GM10847 (cell line): ENCODE results near the gene SHMT2.

Experiments used
- POLR2A ChIP-seq: IDR thresholded peaks from 2 replicates; pipeline ENCODE4 v1.6.1; 2011; ENCODE audit not compliant: insufficient read length; ENCODE audit errors: extremely low read depth

SHMT2 gene

GRCh38 chr12:57236201-57236924 lies 6.9 kb downstream of the SHMT2 start:
- no peak for TF ChIP-seq POLR2A

- no peak for TF ChIP-seq POLR2A
Measured at GRCh38 chr12:57236925-57237595, 7.5 kb downstream of the SHMT2 start.

- TF ChIP-seq POLR2A = no peak
Measured at GRCh38 chr12:57237596-57237931, 8.1 kb downstream of the SHMT2 start.

GRCh38 chr12:57237932-57238853 lies 8.7 kb downstream of the SHMT2 start:
- TF ChIP-seq POLR2A = no peak

- TF ChIP-seq POLR2A = no peak
Measured at GRCh38 chr12:57238854-57239554, 9.5 kb downstream of the SHMT2 start.

GRCh38 chr12:57239587-57240065 lies 10.1 kb downstream of the SHMT2 start:
- TF ChIP-seq POLR2A = no peak

- TF ChIP-seq POLR2A = no peak
Measured at GRCh38 chr12:57240066-57240921, 10.8 kb downstream of the SHMT2 start.

- TF ChIP-seq POLR2A = no peak
Measured at GRCh38 chr12:57240926-57241401, 11.5 kb downstream of the SHMT2 start.

- TF ChIP-seq POLR2A = no peak
Measured at GRCh38 chr12:57241402-57242310, 12.1 kb downstream of the SHMT2 start.

- TF ChIP-seq POLR2A = no peak
Measured at GRCh38 chr12:57242329-57242690, 12.8 kb downstream of the SHMT2 start.

GRCh38 chr12:57242691-57243454 lies 13.4 kb downstream of the SHMT2 start:
- no peak for TF ChIP-seq POLR2A
